Renal cortical epithelial cell (primary cell): ENCODE results near the gene PHF13. TPM values are rescaled to one million over a fixed set of nuclear protein-coding genes. Genes with fewer than 3 reads are reported as not detected.

ENCODE experiments used
- DNase-seq: peaks from one replicate; pipeline ENCODE4 v3.0.0-alpha.2; 2011; ENCODE audit warnings: low read depth
- total RNA-seq: library from RNA; depleted of rRNA; stranded (reverse); fragments of >200 nt; gene quantifications from 2 replicates; pipeline ENCODE4 v1.2.3, GENCODE V29; 2014

PHF13 gene
- total RNA-seq: 8.2 and 22.4 TPM in 2 replicates

GRCh38 chr1:6613361-6614018, at the start of gene PHF13:
PHF13 (plus strand) TSS chr1:6613731; CDS start chr1:6614067, 336 bp downstream.
- peak; percentile 92 for DNase-seq

GRCh38 chr1:6569033-6569432, 44.5 kb upstream of the PHF13 start:
- no peak for DNase-seq

DNA sequence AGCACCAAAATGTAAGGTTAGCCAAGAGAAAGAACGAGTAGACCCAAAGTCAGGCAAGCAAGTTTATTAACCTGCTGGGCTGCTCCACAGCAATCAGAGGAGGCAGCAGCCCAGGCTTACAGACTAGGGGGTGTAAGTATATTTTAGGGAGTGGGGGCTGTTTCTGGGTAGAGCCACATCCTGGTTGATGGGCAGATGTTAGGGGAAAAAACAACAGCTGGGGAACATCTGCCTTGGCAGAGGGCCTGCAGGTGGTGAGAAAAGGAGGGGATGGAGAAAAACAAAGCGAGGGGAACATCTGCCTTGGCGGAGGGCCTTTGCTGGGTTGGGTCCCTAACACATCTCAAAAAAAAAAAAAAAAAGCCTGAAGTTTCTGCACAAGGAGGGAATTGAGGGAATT, 43.4 kb upstream of the PHF13 start:
- DNase-seq: no peak

GRCh38 chr1:6570987-6571386, 42.5 kb upstream of the PHF13 start:
- no peak for DNase-seq

DNA sequence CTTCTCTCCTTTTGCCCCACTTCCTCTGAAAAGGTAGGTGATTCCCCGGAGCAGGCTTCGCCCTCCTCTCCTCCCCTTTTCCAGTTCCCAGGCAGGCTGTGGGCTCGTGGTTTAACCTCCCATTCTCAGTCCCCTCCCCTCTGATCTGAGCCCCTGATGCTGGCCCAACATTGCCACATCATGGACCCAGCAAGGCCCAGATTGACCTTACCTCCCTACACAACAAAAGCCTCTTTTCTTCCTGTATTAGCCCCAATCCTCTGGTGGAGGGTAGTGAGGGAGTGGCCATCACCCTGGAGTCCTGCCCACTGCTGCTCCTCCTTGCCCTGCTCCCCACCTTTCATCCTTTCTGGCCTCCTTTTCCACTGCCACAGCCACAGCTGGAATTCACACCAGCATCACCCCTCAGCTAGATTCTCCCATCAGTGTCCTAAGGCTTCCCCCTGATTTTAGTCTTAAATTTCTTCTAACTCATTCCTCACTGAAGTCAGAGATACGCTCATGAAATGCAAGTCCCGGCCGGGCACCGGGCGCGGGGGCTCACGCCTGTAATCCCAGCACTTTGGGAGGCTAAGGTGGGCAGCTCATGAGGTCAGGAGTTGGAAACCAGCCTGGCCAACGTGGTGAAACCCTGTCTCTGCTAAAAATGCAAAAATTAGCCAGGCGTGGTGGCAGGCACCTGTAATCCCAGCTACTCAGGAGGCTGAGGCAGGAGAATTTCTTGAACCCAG, 40.7 kb upstream of the PHF13 start:
- DNase-seq: no peak

- DNase-seq: no peak
These were observed 39.4 kb upstream of the PHF13 start for GRCh38 chr1:6574025-6574620.

GRCh38 chr1:6574818-6575217, 38.7 kb upstream of the PHF13 start:
- no peak for DNase-seq

- no peak for DNase-seq
These were observed 35.6 kb upstream of the PHF13 start for GRCh38 chr1:6577831-6578525.

DNA sequence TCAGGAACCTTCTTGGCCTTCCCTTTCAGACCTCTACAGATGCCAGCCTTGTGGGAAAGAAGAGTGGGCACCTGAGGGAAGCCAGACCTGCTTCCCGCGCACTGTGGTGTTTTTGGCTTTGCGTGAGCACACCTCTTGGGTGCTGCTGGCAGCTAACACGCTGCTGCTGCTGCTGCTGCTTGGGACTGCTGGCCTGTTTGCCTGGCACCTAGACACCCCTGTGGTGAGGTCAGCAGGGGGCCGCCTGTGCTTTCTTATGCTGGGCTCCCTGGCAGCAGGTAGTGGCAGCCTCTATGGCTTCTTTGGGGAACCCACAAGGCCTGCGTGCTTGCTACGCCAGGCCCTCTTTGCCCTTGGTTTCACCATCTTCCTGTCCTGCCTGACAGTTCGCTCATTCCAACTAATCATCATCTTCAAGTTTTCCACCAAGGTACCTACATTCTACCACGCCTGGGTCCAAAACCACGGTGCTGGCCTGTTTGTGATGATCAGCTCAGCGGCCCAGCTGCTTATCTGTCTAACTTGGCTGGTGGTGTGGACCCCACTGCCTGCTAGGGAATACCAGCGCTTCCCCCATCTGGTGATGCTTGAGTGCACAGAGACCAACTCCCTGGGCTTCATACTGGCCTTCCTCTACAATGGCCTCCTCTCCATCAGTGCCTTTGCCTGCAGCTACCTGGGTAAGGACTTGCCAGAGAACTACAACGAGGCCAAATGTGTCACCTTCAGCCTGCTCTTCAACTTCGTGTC, 34.7 kb upstream of the PHF13 start:
- no peak for DNase-seq

DNA sequence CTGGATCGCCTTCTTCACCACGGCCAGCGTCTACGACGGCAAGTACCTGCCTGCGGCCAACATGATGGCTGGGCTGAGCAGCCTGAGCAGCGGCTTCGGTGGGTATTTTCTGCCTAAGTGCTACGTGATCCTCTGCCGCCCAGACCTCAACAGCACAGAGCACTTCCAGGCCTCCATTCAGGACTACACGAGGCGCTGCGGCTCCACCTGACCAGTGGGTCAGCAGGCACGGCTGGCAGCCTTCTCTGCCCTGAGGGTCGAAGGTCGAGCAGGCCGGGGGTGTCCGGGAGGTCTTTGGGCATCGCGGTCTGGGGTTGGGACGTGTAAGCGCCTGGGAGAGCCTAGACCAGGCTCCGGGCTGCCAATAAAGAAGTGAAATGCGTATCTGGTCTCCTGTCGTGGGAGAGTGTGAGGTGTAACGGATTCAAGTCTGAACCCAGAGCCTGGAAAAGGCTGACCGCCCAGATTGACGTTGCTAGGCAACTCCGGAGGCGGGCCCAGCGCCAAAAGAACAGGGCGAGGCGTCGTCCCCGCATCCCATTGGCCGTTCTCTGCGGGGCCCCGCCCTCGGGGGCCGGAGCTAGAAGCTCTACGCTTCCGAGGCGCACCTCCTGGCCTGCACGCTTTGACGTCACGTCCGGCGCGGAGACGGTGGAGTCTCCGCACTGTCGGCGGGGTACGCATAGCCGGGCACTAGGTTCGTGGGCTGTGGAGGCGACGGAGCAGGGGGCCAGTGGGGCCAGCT, 34.0 kb upstream of the PHF13 start, which contains the start of gene ZBTB48:
ZBTB48 (plus strand) TSS at position 621 of the 745 bp plus-strand sequence. CDS start 616 bp downstream, outside the sequence.
- DNase-seq: peak; percentile 91

GRCh38 chr1:6580119-6580592, 33.4 kb upstream of the PHF13 start:
- DNase-seq: no peak

DNA sequence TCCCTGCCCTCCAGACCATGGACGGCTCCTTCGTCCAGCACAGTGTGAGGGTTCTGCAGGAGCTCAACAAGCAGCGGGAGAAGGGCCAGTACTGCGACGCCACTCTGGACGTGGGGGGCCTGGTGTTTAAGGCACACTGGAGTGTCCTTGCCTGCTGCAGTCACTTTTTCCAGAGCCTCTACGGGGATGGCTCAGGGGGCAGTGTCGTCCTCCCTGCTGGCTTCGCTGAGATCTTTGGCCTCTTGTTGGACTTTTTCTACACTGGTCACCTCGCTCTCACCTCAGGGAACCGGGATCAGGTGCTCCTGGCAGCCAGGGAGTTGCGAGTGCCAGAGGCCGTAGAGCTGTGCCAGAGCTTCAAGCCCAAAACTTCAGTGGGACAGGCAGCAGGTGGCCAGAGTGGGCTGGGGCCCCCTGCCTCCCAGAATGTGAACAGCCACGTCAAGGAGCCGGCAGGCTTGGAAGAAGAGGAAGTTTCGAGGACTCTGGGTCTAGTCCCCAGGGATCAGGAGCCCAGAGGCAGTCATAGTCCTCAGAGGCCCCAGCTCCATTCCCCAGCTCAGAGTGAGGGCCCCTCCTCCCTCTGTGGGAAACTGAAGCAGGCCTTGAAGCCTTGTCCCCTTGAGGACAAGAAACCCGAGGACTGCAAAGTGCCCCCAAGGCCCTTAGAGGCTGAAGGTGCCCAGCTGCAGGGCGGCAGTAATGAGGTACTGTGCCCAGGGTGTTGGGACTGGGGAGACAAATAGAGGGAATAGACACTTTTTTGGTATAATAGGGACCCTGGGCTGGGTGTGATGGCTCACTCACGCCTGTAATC, 32.7 kb upstream of the PHF13 start:
- DNase-seq: no peak

DNA sequence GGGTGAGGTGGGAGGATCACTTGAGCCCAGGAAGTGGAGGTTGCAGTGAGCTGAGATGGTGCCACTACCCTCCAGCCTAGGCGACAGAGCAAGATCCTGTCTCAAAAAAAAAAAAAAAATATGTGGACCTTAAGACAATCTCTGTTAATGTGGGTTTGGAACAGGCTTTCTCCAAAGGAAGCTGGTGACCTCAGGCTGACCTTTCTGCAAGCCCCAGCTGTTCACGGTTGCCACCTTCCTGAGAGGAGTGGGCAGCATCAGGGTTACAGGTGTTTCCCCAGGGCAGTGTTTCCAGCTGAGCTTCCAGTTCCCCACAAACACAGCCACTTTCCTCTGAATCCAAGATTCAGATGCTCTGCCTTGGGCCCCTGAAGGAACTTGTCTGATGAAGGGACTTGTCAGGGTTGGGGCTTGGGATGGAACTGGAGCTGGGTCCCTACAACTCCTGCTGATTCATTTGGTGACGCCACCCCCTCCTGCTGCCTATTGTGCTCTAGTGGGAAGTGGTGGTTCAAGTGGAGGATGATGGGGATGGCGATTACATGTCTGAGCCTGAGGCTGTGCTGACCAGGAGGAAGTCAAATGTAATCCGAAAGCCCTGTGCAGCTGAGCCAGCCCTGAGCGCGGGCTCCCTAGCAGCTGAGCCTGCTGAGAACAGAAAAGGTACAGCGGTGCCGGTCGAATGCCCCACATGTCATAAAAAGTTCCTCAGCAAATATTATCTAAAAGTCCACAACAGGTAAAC, 31.8 kb upstream of the PHF13 start:
- no peak for DNase-seq

- DNase-seq: peak; percentile 38
These were observed 31.2 kb upstream of the PHF13 start for GRCh38 chr1:6582370-6582769.

DNA sequence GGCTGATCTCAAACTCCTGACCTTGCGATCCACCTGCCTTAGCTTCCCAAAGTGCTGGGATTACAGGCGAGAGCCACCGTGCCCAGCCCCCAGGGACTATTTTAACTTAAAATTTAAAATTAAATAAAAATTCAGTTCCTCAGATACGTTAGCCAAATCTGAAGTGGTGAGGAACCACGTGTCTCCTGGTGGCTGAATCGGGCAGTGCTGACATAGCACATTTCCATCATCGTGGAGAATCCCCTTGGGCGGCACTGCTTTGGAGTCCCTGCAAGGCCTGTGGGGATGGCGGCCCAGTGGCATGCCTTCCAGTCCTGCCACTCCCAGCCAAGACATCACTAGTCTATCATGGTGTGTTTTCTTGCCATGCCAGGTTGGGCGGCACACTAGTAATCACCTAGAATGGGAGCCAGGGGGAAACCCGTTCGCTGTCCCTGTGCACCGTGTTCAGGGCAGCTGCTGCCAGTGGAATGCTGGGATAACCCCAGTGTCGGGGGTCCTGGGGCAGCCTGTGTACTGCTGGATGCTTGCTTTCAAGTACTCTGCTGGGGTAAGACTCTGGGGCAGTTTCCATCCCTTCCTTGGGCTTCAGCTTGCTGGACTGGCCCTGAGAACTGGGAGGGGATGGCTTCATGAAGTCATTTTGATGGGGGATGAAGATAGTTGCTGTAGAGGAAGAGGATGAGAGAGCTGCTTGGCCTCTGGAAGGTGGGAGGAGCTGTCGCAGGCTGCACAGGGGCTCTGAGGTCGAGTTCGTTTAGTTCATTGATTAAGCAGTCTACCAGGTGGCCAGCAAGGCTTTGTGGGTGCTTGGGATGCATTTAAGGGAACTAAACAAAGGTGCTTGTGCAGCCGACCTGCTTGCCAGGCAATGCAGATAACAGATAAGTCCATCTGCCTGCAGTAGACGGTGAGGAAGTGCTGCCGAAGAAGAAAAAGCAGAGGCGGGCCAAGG, 29.1 kb upstream of the PHF13 start:
- DNase-seq: no peak

- no peak for DNase-seq
These were observed 28.3 kb upstream of the PHF13 start for GRCh38 chr1:6585081-6585722.

GRCh38 chr1:6585841-6586240, 27.7 kb upstream of the PHF13 start:
- no peak for DNase-seq
